GM19452 (cell line): Measurements from ENCODE around the gene ATG10.
"Not testable (repeated sequence)": the region's sequence is repeated elsewhere in the genome, so short reads cannot be mapped to it uniquely, and the experiment has no call there.

Experiments
- ATAC-seq: cut with Tn5 transposase; IDR thresholded peaks from one replicate; pipeline ENCODE4 v1.9.1; 2021; ENCODE audit not compliant: unreplicated experiment

Gene ATG10

GRCh38 chr5:81971712-81972491, at the start of gene ATG10:
Gene ATG10, plus strand, starts transcription at chr5:81972023. Its CDS starts 15,548 bp downstream, at chr5:81987571.
- peak; percentile 98 for ATAC-seq

GRCh38 chr5:81922854-81923279, 49.0 kb upstream of the ATG10 start:
- no peak for ATAC-seq

GRCh38 chr5:81924442-81924841, 47.4 kb upstream of the ATG10 start:
- ATAC-seq, result no peak

- no peak for ATAC-seq
Measured at GRCh38 chr5:81925009-81925408, 46.8 kb upstream of the ATG10 start.

GRCh38 chr5:81925981-81926380, 45.8 kb upstream of the ATG10 start:
- ATAC-seq, result no peak

GRCh38 chr5:81936066-81936465, 35.8 kb upstream of the ATG10 start:
- no peak for ATAC-seq

GRCh38 chr5:81936750-81937149, 35.1 kb upstream of the ATG10 start:
- ATAC-seq, result no peak

- ATAC-seq, result no peak
Measured at GRCh38 chr5:81942746-81943145, 29.1 kb upstream of the ATG10 start.

GRCh38 chr5:81948349-81948748, 23.5 kb upstream of the ATG10 start:
- no peak for ATAC-seq

GRCh38 chr5:81949462-81949861, 22.4 kb upstream of the ATG10 start:
- no peak for ATAC-seq

GRCh38 chr5:81950996-81951395, 20.8 kb upstream of the ATG10 start:
- ATAC-seq, result no peak

- not testable (repeated sequence) for ATAC-seq
Measured at GRCh38 chr5:81954796-81955195, 17.0 kb upstream of the ATG10 start.

- not testable (repeated sequence) for ATAC-seq
Measured at GRCh38 chr5:81958129-81958528, 13.7 kb upstream of the ATG10 start.

GRCh38 chr5:81961651-81962440, 10.0 kb upstream of the ATG10 start:
- no peak for ATAC-seq

GRCh38 chr5:81963544-81963943, 8.3 kb upstream of the ATG10 start:
- ATAC-seq, result no peak

GRCh38 chr5:81965524-81965923, 6.3 kb upstream of the ATG10 start:
- no peak for ATAC-seq

- ATAC-seq, result no peak
Measured at GRCh38 chr5:81969226-81969625, 2.6 kb upstream of the ATG10 start.

GRCh38 chr5:81969912-81970311, 1.9 kb upstream of the ATG10 start:
- ATAC-seq, result no peak

- no peak for ATAC-seq
Measured at GRCh38 chr5:81971111-81971711, 612 bp upstream of the ATG10 start.

GRCh38 chr5:81972492-81972783, 615 bp downstream of the ATG10 start:
- ATAC-seq, result no peak

GRCh38 chr5:81980160-81980559, 8.3 kb downstream of the ATG10 start:
- ATAC-seq, result no peak
